CD4-positive, alpha-beta T cell treated with Interleukin-17A for 1 hour (primary cell): ENCODE results near the gene CHM.
"Not testable (repeated sequence)": the region's sequence is repeated elsewhere in the genome, so short reads cannot be mapped to it uniquely, and the experiment has no call there.

Experiments
- DNase-seq: peaks from one replicate; pipeline ENCODE4 v3.0.0-alpha.2; 2020

The CHM gene, protein sequence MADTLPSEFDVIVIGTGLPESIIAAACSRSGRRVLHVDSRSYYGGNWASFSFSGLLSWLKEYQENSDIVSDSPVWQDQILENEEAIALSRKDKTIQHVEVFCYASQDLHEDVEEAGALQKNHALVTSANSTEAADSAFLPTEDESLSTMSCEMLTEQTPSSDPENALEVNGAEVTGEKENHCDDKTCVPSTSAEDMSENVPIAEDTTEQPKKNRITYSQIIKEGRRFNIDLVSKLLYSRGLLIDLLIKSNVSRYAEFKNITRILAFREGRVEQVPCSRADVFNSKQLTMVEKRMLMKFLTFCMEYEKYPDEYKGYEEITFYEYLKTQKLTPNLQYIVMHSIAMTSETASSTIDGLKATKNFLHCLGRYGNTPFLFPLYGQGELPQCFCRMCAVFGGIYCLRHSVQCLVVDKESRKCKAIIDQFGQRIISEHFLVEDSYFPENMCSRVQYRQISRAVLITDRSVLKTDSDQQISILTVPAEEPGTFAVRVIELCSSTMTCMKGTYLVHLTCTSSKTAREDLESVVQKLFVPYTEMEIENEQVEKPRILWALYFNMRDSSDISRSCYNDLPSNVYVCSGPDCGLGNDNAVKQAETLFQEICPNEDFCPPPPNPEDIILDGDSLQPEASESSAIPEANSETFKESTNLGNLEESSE

DNA sequence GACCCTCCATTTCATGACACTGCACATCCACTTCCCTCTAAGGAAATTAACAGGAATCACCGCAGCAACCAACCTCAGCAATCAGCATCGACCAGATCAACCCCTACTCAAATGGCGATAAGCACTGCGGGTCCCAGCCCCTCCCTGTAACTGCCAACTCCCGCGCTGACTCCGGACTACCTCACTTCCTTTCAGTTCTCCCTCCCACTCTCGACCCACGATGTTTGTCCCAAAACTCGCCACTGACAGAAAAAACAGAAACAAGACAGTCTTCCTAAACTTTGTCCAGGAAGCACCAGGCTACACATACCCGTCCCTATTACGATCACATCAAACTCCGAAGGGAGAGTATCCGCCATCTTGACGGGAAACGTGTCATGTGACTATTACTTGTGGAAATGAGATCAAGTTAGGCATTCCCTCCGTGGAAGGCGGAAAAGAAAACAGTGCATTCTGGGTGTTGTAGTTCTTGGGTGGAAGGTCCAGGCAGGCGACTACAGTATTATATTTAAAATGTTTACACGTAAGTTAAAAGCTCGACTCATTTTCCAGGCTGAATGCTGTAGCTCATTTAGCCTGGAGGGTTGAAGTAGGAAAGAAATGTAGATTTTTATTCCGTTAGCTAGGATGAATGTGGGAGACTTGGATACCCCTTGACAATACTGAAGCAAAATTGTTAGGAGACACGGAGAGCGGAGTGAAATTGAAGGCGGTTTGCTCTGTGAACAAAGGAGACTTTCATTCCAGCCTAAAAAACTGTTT is at the start of gene CHM:
TSS of gene CHM (minus strand) at position 385 of the 762 bp plus-strand sequence. CDS start at position 359, 26 bp downstream.
- peak; percentile 86 for DNase-seq

DNA sequence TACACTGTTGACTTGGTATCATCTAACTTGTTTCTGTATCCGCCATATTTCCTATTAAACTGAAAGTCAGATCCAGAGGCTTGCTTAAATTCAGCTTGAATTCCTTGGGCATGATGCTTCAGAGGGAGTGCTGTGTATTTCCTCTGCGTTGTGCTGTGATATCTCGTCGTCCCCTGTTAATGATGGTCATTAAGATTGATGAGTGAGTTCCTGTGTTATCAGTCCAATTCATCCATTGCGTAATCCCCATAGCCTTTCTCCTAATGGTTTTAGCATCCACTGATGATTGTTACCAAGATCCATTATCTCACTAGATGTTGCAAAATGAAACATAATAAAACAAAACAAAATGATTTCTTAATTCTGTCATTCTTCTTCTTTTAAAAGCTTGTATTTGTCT is 31.3 kb upstream of the CHM start:
- DNase-seq = no peak

DNA sequence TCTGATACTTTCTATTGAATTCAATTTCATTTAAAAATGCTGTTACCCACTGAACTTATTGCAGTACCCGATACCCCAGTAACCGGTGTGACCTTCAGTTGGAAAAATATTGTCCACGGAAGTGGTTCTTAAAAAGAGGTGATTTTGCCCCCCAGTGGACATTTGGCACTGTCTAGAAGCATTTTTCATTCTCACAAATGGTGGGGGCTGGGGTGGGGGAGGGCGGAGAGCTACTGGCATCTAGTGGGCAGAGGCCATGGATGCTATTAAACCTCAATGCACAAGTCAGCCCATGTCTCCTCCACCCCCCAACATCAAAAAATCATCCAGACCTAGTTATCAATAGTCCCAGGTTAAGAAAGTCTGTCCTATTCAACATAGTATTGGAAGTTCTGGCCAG is 19.6 kb upstream of the CHM start:
- no peak for DNase-seq

DNA sequence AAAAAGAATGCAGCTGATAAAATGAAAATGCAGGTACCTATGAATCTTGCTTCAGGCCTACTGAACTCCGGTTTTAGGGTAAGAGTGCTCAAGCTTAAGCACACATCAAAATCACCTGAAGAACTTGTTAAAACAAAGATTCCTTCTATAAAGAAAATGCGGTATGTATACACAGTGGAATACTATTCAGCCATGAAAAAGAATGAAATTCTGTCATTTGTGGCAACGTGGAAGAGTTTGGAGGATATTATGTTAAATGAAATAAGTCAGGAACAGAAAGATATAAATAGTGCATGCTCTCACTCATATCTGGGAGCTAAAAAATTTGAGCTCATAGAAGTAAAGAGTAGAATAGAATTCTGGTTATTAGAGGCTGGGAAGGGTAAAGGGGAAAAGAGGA is 14.0 kb upstream of the CHM start:
- DNase-seq = no peak

DNA sequence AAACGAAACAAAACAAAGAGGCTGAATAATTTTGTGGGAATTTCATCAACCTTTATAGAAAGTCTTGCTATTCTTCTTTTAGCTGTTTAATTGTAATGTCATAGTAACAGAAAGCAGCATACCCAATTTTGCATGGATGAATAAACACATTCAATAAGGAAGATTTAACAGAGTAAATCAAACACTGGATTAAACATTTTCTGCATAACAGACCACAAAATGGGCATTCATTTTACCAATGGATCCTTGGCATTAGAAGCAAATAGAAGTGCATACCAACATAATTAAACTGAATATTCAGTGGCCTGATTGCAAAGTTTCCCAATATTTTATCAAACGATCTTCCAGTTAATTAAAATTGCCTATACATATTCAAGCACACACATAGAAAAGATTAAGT is 4.4 kb upstream of the CHM start:
- DNase-seq = no peak

DNA sequence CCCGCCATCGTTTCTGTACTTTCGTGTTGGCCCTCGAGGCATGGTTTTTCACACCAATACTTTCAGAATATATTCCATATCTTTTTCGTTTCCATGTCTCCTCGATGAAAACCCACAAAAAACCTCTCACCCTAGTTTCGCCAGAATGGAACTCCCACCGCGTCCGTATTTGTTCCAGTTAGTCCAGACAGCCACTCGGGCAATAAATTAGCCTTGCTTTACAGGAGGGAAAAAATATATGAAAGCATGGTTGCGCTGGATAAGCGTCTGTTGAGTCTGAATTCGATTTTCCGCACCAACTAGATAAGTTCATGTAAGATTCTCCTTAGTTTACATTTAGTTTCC is 550 bp upstream of the CHM start:
- DNase-seq = no peak

DNA sequence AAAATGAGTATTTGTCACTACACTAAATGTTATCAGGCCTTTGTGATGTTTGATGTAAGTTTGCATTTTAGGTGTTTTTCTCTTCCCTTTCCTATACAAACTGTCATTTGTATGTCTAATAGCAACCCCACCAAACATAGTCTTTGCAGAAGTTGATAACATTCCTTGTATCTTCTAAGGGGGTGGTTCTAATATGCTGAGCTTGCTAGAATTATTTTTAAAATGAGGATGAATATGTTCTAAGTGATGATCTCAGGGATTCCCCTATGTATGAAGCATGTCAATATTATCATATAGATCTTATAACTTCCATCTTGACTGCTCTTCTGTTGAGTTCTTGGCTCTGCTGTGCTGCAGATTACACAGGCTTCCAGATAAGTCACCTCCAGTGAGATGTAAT is 3.1 kb downstream of the CHM start:
- DNase-seq = no peak

DNA sequence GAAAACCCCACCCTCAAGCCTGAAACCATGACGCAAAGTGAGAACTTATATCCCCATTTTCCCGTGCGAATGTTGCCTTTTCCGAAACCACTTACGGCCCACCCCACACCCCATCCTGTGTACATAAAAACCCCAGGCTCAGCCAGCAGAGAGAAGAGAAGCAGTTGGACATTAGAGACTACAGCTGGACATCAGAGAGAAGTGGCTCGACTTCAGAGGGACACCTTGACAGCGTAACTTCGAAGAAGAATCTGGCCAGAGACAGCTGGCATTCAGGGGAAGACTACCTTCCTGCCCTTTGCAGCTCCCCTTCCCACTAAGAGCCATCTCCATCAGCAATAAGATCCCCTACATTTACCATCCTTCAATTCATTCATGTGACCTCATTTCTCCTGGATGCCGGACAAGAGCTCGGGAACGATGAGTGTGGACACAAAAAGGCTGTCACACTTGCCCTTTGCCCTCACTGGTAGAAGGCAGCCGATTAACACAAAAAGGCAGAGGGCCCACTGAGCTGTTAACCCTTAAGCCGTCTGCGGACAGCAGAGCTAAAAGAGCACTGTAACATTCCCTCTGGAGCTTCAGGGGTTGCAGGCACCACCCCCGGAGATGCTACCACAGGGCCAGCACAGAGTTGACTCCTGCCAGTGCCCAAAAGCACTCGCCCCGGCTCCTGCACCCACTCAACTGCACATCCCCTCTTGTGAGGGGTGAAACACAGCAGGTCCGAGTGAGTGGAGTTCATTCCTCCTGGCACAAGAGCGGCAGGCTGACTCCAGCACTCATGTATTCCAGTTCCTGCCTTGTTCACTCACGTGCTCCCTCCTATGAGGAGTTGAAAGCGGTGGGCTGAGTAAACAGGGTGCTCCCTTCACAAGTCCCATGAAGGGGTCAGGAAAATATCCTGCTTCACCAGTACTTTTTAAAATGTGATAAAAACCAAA is 7.5 kb downstream of the CHM start:
- no peak for DNase-seq

DNA sequence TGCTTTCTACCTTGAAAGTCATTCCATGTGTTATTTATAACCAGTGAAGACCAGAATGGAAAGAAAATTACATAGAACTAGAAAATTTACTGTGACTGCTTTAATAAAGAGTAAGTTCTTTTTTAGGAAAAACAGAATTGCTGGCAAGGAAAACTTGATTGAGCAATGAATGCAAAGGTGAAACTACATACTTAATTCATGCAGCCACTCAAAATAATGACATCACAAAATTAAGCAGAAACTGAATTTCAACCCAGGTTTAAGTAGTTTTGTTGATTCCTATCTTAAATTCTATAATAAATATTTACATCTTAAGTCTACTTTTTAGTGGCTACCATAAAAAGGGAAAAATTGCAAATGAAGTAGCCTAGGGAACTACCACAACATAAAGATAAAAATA is 14.0 kb downstream of the CHM start:
- DNase-seq = no peak

DNA sequence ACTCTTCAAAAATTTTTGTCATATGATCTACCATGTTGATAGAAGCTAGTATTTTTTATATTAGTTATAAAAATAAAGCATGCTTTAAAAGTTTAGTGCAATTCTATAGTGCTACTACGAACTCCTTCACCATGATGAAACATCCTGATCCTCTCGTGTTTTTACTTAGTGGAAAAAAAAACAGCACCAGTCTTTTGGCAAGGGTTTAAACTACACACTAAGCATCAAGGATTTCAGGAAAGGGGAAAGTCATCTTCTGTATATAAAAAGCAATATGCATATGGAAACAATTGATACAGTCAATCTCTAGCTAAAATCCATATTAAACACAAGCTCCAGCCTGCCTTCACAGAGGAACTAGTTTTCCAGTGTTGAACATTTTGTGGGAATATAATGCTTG is 18.7 kb downstream of the CHM start:
- no peak for DNase-seq

DNA sequence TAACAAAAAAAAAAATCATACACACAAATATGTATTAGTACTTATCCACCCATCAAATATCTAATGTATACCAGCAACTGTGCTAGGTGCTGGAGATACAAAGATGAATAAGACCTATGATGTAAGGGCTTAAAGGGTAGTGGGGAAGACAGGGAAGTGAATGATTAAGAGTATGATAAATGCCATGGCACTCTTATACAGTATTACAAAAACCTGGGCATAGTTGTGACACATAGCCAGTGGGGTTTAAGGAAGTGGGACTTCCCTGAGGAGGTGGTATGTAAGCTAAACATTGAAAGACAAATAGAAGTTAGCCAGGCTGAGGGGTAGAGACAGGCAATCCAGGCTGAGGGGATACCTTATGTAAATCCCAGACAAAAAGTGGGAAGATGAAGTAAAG is 23.5 kb downstream of the CHM start:
- DNase-seq = no peak

DNA sequence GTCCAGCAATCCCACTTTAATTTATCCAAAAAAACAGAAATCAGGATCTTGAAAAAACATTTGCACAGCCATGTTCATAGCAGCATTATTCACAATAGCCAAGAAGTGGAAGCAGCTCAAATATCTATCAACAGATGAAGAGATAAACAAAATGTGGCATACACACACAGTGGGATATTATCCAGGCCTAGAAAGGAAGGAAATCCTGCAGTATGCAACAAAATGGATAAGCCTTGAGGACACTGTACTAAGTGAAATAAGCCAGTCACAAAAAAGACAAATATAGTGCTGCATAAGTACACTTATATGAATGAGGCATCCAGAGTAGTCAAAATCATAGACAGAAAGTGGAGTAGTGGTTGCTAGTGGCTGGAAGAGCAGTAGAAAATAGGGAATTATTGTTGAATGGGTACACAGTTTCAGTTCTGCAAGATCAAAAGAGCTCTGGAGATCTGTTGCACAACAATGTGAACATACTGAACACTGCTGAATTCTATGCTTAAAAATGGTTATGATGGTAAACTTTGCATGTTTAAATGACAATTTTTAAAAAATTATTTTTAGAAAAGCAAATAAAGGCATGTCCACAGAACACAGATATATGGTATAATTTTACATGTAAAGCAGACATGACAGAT is 25.6 kb downstream of the CHM start:
- no peak for DNase-seq

DNA sequence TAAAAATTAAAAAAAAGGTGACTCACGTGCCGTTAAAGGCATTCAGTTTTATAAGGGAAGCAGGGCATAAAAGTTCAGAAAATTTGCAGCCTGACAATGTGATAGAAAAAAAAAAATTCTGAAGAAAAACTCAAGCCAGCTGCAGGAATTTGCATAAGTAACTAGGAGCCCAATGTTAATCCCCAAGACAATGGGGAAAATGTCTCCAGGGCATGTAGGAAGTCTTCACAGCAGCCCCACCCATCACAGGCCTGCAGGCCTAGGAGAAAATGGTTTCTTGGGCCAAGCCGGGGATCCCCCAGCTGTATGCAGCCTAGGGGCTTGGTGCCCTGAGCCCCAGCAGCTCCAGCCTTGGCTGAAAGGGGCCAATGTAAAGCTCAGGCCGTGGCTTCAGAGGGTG is 31.2 kb downstream of the CHM start:
- DNase-seq = no peak

DNA sequence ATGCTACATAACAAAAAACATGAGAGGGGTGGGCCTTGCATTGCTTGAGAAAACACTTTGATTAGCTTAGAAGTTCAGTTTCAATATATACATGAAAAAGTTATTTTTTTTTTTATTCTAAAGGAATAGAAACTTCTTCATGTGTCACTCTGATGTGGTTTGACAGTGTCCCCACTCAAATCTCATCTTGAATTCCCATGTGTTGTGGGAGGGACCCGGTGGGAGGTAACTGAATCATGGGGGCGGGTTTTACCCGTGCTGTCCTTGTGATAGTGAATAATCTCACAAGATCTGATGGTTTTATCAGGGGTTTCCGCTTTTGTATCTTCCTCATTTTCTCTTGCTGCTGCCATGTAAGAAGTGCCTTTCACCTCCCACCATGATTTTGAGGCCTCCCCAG is 32.4 kb downstream of the CHM start:
- not testable (repeated sequence) for DNase-seq

DNA sequence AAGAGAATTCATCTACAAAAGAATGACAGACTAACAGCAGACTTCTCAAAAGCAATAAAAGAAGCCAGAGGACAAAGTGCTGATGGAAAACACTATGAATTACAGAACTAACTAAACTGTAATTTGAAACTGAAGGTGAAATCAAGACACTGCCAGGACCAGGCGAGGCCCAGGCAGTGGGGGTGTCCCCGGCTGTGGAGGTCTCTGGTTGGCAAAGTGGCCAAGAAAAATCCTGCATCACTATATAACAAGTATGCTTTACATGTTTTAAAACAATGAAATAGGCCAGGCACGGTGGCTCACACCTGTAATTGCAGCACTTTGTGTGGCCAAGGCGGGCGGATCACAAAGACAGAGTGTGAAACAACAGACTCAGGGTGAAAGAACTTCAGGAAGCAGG is 32.9 kb downstream of the CHM start:
- DNase-seq = no peak

DNA sequence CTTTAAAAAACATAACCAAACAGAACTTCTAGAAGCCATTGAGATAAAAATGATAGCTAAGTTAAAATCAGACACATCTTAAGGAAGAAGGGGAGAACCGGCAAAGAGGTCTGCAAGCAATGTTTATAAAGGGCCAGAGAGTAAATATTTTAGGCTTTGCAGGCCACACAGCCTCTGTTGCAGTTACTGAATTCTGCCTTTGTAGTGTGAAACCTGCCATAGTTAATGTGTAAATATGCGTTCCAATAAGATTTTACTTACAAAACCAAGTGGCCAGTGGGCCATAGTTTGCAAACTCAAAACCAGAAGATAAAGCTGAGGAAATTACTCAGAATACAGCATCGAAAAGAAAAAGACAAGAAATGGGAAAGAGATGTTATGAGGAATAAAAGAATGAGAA is 33.6 kb downstream of the CHM start:
- DNase-seq = no peak

DNA sequence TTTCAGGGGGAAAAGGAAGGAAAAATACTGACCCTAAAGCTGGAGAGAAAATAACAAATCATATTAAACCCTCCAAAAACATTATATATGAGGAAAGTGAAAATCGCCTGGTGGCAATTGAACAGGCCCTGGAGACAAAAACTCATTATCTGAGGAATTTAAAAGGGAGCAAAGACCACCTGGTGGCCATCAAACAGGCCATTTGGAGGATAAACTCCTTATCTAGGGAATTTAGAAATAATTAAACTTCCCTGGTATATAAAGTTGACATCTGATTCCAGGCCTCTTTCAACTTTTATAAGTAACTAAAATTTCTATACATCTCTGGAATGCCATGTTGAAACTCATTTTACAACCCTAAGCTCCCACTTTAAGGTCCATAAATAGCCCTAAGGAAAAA is 35.2 kb downstream of the CHM start:
- no peak for DNase-seq

DNA sequence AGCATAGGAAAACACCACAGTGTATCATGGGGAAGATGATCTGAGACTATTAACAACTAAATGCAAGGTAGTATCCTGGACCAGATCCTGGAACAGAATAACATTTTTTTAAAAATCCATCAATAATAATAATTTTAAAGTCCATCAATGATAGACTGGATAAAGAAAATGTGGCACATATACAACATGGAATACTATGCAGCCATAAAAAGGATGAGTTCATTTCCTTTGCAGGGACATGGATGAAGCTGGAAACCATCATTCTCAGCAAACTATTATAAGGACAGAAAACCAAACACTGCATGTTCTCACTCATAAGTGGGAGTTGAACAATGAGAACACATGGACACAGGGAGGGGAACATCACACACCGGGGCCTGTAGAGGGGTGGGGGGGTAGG is 37.6 kb downstream of the CHM start:
- DNase-seq = not testable (repeated sequence)

DNA sequence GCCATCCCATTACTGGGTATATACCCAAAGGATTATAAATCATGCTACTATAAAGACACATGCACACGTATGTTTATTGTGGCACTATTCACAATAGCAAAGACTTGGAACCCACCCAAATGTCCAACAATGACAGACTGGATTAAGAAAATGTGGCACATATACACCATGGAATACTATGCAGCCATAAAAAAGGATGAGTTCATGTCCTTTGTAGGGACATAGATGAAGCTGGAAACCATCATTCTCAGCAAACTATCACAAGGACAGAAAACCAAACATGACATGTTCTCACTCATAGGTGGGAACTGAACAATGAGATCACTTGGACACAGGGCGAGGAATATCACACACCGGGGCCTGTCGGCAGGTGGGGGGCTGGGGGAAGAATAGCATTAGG is 39.5 kb downstream of the CHM start:
- DNase-seq = not testable (repeated sequence)

DNA sequence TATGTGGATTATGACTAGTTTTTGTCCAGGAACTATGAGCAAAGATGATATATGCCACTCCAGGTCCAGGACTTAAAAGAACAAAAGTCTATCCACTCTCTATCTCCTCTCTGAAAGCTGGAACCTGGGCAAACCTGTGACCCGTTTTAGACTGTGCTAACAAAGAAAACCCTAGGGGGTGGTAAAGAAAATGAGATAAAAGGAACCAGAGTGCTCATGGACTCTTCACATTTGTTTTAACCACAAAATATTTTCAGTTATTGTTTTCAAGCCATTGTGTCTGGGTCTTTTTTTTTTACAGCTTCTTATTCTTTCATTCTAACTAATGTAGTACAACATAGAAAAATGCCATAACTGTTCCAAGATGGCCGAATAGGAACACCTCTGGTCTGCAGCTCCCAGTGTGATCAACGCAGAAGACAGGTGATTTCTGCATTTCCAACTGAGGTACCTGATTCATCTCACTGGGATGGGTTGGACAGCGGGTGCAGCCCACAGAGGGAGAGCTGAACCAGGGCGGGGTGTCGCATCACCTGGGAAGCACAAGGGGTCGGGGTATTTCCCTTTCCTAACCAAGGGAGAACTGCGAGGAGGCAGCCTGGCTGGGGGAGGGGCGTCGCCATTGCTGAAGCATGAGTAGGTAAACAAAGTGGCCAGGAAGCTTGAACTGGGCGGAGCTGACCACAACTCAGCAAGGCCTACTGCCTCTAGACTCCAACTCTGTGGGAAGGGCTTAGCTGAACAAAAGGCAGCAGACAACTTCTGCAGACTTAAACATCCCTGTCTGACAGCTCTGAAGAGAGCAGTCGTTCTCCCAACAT is 45.1 kb downstream of the CHM start:
- no peak for DNase-seq

DNA sequence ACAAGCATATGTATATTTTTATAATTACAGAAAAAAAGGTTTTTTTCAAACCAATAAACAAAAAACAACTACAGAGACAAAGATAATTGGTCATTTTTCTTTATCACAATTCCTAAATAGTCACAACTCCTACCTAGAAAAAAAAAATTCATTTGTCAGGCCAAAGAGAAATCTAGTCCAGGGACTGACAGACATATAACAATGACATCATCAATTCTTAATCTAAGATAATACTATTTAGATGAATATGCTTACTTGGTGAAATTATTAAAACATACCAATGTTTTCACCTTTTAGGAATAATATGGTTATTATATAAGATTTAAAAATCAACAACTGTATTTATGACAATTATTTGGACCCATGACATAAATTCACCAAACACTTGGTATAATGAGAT is 48.4 kb downstream of the CHM start:
- no peak for DNase-seq

DNA sequence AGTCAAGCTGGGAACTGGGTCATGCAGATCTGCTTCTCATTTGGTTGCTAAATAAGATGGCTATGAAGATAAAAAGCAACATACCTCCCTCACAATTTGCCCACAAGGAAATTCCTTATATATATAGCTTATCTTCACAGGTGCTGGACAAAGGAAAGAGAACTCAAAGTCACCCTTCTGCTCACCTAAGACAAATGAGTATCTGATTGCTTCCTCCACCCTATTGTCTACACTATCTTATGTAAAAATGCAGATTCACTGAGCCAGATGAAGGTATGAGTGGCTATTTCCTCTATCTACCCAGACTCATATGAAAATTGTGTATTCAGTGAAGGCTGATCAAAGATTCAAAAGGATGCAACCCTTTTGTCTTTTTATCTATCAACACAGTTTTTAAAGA is 50.8 kb downstream of the CHM start:
- DNase-seq = no peak
